HG02798 (cell line): ENCODE results near the gene FGF10.

Source experiments
- ATAC-seq: cut with Tn5 transposase; IDR thresholded peaks from one replicate; pipeline ENCODE4 v1.9.1; 2021; ENCODE audit warnings: mild to moderate bottlenecking; ENCODE audit not compliant: unreplicated experiment, poor library complexity

FGF10 gene

GRCh38 chr5:44266882-44267576 lies 122.2 kb downstream of the FGF10 start:
- ATAC-seq, result no peak

- no peak for ATAC-seq
These were observed 123.5 kb downstream of the FGF10 start for GRCh38 chr5:44265713-44266112.

- no peak for ATAC-seq
These were observed 128.4 kb downstream of the FGF10 start for GRCh38 chr5:44260793-44261192.

GRCh38 chr5:44257653-44258365 lies 131.4 kb downstream of the FGF10 start:
- ATAC-seq, result no peak

- no peak for ATAC-seq
These were observed 132.0 kb downstream of the FGF10 start for GRCh38 chr5:44257221-44257620.
